K562 (cell line): ENCODE data around the gene SYTL2. TPM values are rescaled to one million over a fixed set of nuclear protein-coding genes. Genes with fewer than 3 reads are reported as not detected.

Experiments used
- C11orf30 ChIP-seq: fragments of 450-650 bp; IDR thresholded peaks from 2 replicates; pipeline ENCODE4 v1.6.1; 2016; ENCODE audit warnings: low read depth, mild to moderate bottlenecking
- CREB1 ChIP-seq, 2 experiments: sonication (generic) in 1 of 2; formaldehyde crosslinking in 1 of 2; IDR thresholded peaks; 2 replicates each; pipeline versions ENCODE4 v1.6.1 to v1.8.0; 2012 to 2022; ENCODE audit warnings: inconsistent platforms in 1 of 2, mild to moderate bottlenecking in 1 of 2, missing genetic modification reagents in 1 of 2, moderate library complexity in 1 of 2
- E2F5 ChIP-seq: sonication (generic); formaldehyde crosslinking; IDR thresholded peaks from 2 replicates; pipeline ENCODE4 v1.8.0; 2022; ENCODE audit warnings: mild to moderate bottlenecking, missing genetic modification reagents
- ELK3 ChIP-seq: fragments of 450-650 bp; formaldehyde crosslinking; IDR thresholded peaks from 2 replicates; pipeline ENCODE4 v1.4.0; 2020; ENCODE audit warnings: mild to moderate bottlenecking
- FOXJ3 ChIP-seq: sonication (generic); formaldehyde crosslinking; IDR thresholded peaks from 2 replicates; pipeline ENCODE4 v1.4.0; 2020; ENCODE audit warnings: mild to moderate bottlenecking, missing genetic modification reagents
- GABPB1 ChIP-seq: sonication (generic); formaldehyde crosslinking; IDR thresholded peaks from 2 replicates; pipeline ENCODE4 v1.8.0; 2022; ENCODE audit warnings: mild to moderate bottlenecking, missing genetic modification reagents
- HES1 ChIP-seq: fragments of 450-650 bp; IDR thresholded peaks from 2 replicates; pipeline ENCODE4 v1.6.1; 2016; ENCODE audit warnings: low read depth, mild to moderate bottlenecking, moderate library complexity
- HLTF ChIP-seq: fragments of 450-650 bp; IDR thresholded peaks from 2 replicates; pipeline ENCODE4 v1.6.1; 2016
- HSF4 ChIP-seq: fragments of 250-450 bp; sonication (Bioruptor Pico); IDR thresholded peaks from 2 replicates; pipeline ENCODE4 v2.1.2; 2022; ENCODE audit warnings: mild to moderate bottlenecking, moderate library complexity, borderline replicate concordance
- L3MBTL2 ChIP-seq: fragments of 450-650 bp; IDR thresholded peaks from 2 replicates; pipeline ENCODE4 v1.6.1; 2016; ENCODE audit warnings: mild to moderate bottlenecking, moderate library complexity
- MEF2D ChIP-seq: conservative IDR thresholded peaks from 2 replicates; pipeline ENCODE4 v1.6.1; 2016; ENCODE audit warnings: low read depth, missing genetic modification characterization, missing compliant biosample characterization
- NFYB ChIP-seq: IDR thresholded peaks from 2 replicates; pipeline ENCODE4 v1.6.1; 2011; ENCODE audit warnings: mild to moderate bottlenecking, moderate library complexity; ENCODE audit not compliant: insufficient read length; ENCODE audit errors: extremely low read depth
- NONO ChIP-seq, 2 experiments: fragments of 200-400 bp in 1 of 2; fragments of 450-650 bp in 1 of 2; formaldehyde crosslinking in 1 of 2; IDR thresholded peaks; 2 replicates each; pipeline ENCODE4 v1.6.1; 2017; ENCODE audit warnings: low read depth in 2 of 2, mild to moderate bottlenecking in 2 of 2, moderate library complexity in 2 of 2, low read length in 1 of 2
- POU5F1 ChIP-seq: fragments of 150-350 bp; IDR thresholded peaks from 2 replicates; pipeline ENCODE4 v1.6.1; 2014; ENCODE audit warnings: borderline replicate concordance, low read length, low read depth, mild to moderate bottlenecking; ENCODE audit not compliant: partially characterized antibody
- SREBF2 ChIP-seq: sonication (generic); formaldehyde crosslinking; IDR thresholded peaks from 2 replicates; pipeline ENCODE4 v1.4.0; 2020; ENCODE audit warnings: mild to moderate bottlenecking, missing genetic modification reagents
- SRSF9 ChIP-seq: fragments of 200-400 bp; formaldehyde crosslinking; IDR thresholded peaks from 2 replicates; pipeline ENCODE4 v1.6.1; 2017; ENCODE audit warnings: low read depth, low read length, borderline replicate concordance
- ZBTB5 ChIP-seq: fragments of 450-650 bp; IDR thresholded peaks from 2 replicates; pipeline ENCODE4 v1.6.1; 2017; ENCODE audit warnings: antibody characterized with exemption
- ZNF217 ChIP-seq: sonication (generic); formaldehyde crosslinking; IDR thresholded peaks from 2 replicates; pipeline ENCODE4 v1.8.0; 2022; ENCODE audit warnings: mild to moderate bottlenecking, missing genetic modification reagents
- ZNF280A ChIP-seq: fragments of 450-650 bp; IDR thresholded peaks from 2 replicates; pipeline ENCODE4 v1.6.1; 2018; ENCODE audit warnings: mild to moderate bottlenecking, low read depth; ENCODE audit not compliant: partially characterized antibody
- ZNF507 ChIP-seq: conservative IDR thresholded peaks from 2 replicates; pipeline ENCODE4 v1.6.1; 2017; ENCODE audit warnings: missing genetic modification characterization, missing compliant biosample characterization
- ZNF696 ChIP-seq: fragments of 250-450 bp; sonication (Bioruptor Pico); conservative IDR thresholded peaks from 2 replicates; pipeline ENCODE4 v1.4.0; 2020; ENCODE audit warnings: mild to moderate bottlenecking, moderate library complexity
- ZNF717 ChIP-seq: fragments of 250-450 bp; sonication (Bioruptor Pico); IDR thresholded peaks from 2 replicates; pipeline ENCODE4 v1.5.0; 2021
- polyA plus RNA-seq, 8 experiments: library from polyadenylated mRNA; depleted of rRNA in 4 of 8; stranded (reverse) in 5 of 8; unstranded in 3 of 8; fragments of >200 nt; fragmentation: Nextera tagmentation in 2 of 8; fragmentation: Illumina TruSeq in 1 of 8; extraction: Ambion mirVana in 2 of 8; extraction: Trizol in 1 of 8; gene quantifications; 2 replicates each; pipeline versions ENCODE4 v1.2.1 to v1.2.3, GENCODE V29; 2011 to 2014; ENCODE audit warnings: inconsistent platforms in 1 of 8, missing spikeins in 1 of 8
- total RNA-seq, 7 experiments: library from RNA; depleted of rRNA in 6 of 7; stranded (reverse); fragments of >200 nt in 6 of 7; fragmentation: Illumina TruSeq in 2 of 7; extraction: Trizol in 2 of 7; gene quantifications; 2 replicates each; pipeline versions ENCODE4 v1.2.1 to v1.2.3, GENCODE V29; 2011 to 2021; ENCODE audit warnings: low replicate concordance in 1 of 7

The SYTL2 gene
- total and polyA plus RNA-seq, 9 of the 15 experiments (the other 6 are each of a cell fraction or from before 2014, with no cell fraction given), result 0.05 to 0.57 (median 0.35) TPM

- TF ChIP-seq SREBF2, result no peak
- no peak for TF ChIP-seq ZBTB5
- TF ChIP-seq NONO (IDR thresholded peaks at IDR 0.05; ENCODE audit: low read depth in 2 of 2, low read length in 1 of 2), result no peak
- no peak for TF ChIP-seq HSF4 (CRISPR knock-in tag)
- TF ChIP-seq C11orf30, result no peak
- no peak for TF ChIP-seq ZNF696 (CRISPR knock-in tag)
- TF ChIP-seq POU5F1, result no peak
- no peak for TF ChIP-seq ZNF717
- no peak for TF ChIP-seq ZNF217 (CRISPR knock-in tag)
- no peak for TF ChIP-seq ZNF507 (tag)
- TF ChIP-seq GABPB1 (CRISPR knock-in tag), result no peak
- 0 out of 2 replicates have a peak, but pooled peaks have one; percentile 5 for TF ChIP-seq CREB1 (IDR thresholded peaks at IDR 0.05)
- peak; percentile 25; the same call in 1 of the 2 replicates for TF ChIP-seq CREB1 (CRISPR knock-in tag; IDR thresholded peaks at IDR 0.05)
- no peak for TF ChIP-seq HLTF
- no peak for TF ChIP-seq FOXJ3 (CRISPR knock-in tag)
- TF ChIP-seq ZNF280A, result no peak
- no peak for TF ChIP-seq L3MBTL2
- no peak for TF ChIP-seq SRSF9
- TF ChIP-seq E2F5 (CRISPR knock-in tag), result no peak
- no peak for TF ChIP-seq MEF2D (tag)
- no peak for TF ChIP-seq ELK3 (CRISPR knock-in tag)
- TF ChIP-seq NFYB, result no peak
- no peak for TF ChIP-seq HES1
Observed at GRCh38 chr11:85663753-85664614, 147.0 kb downstream of the SYTL2 start (continued).
